ENCODE results near the gene INHBE. TPM values are rescaled to one million over a fixed set of nuclear protein-coding genes. Genes with fewer than 3 reads are reported as not detected.

The INHBE gene
- total RNA-seq, 1 experiment from 2014 or later = 0.59 TPM

DNA sequence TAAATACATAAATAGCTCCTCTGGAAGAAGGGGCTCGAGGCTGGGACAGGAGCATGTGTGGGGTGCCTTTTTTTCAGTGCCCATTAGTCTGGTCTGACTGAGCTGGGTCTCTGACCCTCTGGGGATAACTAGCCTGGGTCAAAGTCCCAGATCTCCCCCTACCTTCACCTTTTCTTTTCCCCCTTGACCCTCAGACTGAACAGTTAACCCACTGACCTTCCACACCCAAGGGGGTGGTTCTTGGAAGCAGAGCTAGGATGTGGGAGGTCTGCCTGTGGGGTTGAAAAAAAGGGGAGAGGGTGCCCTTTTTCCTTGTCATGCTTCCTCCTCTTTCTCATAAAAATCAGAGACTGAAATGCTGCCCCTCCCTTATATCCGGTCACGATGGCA, 3.6 kb downstream of the INHBE start:
- H3K4me3 ChIP-seq (ENCODE audit: low read depth in 2 of 2, low read length in 2 of 2) = peak overlapping the region; percentile 72 to 73
- no peak for ATAC-seq
- ChIA-PET POLR2A (interaction anchor here (0.7 kb wide), 1 partner anchor 407 kb away, joined by 8 read pairs; no protein-coding TSS in a partner anchor), CTCF (interaction anchor here (0.6 to 1.2 kb wide), 6 partner anchors 8 to 277 kb away, joined by 3 to 6 read pairs (median 3); no protein-coding TSS in a partner anchor)
- intact Hi-C loops (cut with micrococcal nuclease; ENCODE audit: unreplicated experiment) = loop anchor here (5.0 kb wide), 1 partner anchor 164 kb away; no protein-coding TSS in a partner anchor
- in situ Hi-C loops (cut with HindIII; ENCODE audit: low pct_unique_long_range_greater_than_20kb, low sequenced_read_pairs) = no loop called here
- H3K27me3 ChIP-seq (ENCODE audit: control insufficient read depth, insufficient read depth, low read length) = no peaks in the 10 kb centered on the region
- BruUV-seq (replicated peaks) = no TSS peak
- H3K4me1 ChIP-seq (ENCODE audit: control insufficient read depth, insufficient read depth, low read length) = peaks cover 15% of the 10 kb centered on the region
- no peak for DNase-seq (ENCODE audit: low read depth, low spot score)
- TF ChIP-seq POLR2AphosphoS5 (IDR thresholded peaks at IDR 0.05; ENCODE audit: low read depth, low read length) (no peak), SIN3A (IDR thresholded peaks at IDR 0.05; ENCODE audit: borderline replicate concordance, insufficient read depth, low read depth, low read length) (no peak), TCF7L2 (IDR thresholded peaks at IDR 0.05; ENCODE audit: low read depth, low read length) (no peak)
- TF ChIP-seq, protein P1, sequence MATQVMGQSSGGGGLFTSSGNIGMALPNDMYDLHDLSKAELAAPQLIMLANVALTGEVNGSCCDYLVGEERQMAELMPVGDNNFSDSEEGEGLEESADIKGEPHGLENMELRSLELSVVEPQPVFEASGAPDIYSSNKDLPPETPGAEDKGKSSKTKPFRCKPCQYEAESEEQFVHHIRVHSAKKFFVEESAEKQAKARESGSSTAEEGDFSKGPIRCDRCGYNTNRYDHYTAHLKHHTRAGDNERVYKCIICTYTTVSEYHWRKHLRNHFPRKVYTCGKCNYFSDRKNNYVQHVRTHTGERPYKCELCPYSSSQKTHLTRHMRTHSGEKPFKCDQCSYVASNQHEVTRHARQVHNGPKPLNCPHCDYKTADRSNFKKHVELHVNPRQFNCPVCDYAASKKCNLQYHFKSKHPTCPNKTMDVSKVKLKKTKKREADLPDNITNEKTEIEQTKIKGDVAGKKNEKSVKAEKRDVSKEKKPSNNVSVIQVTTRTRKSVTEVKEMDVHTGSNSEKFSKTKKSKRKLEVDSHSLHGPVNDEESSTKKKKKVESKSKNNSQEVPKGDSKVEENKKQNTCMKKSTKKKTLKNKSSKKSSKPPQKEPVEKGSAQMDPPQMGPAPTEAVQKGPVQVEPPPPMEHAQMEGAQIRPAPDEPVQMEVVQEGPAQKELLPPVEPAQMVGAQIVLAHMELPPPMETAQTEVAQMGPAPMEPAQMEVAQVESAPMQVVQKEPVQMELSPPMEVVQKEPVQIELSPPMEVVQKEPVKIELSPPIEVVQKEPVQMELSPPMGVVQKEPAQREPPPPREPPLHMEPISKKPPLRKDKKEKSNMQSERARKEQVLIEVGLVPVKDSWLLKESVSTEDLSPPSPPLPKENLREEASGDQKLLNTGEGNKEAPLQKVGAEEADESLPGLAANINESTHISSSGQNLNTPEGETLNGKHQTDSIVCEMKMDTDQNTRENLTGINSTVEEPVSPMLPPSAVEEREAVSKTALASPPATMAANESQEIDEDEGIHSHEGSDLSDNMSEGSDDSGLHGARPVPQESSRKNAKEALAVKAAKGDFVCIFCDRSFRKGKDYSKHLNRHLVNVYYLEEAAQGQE (IDR thresholded peaks at IDR 0.05; ENCODE audit: insufficient read depth in 1 of 2, low read depth in 2 of 2, low read length in 1 of 2) = no peak
- TF ChIP-seq, protein P2, sequence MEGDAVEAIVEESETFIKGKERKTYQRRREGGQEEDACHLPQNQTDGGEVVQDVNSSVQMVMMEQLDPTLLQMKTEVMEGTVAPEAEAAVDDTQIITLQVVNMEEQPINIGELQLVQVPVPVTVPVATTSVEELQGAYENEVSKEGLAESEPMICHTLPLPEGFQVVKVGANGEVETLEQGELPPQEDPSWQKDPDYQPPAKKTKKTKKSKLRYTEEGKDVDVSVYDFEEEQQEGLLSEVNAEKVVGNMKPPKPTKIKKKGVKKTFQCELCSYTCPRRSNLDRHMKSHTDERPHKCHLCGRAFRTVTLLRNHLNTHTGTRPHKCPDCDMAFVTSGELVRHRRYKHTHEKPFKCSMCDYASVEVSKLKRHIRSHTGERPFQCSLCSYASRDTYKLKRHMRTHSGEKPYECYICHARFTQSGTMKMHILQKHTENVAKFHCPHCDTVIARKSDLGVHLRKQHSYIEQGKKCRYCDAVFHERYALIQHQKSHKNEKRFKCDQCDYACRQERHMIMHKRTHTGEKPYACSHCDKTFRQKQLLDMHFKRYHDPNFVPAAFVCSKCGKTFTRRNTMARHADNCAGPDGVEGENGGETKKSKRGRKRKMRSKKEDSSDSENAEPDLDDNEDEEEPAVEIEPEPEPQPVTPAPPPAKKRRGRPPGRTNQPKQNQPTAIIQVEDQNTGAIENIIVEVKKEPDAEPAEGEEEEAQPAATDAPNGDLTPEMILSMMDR (IDR thresholded peaks at IDR 0.05) = no peak
- H3K36me3 ChIP-seq (ENCODE audit: control insufficient read depth, insufficient read depth, low read length) = no peaks in the 10 kb centered on the region
- H3K9me3 ChIP-seq (ENCODE audit: control insufficient read depth, insufficient read depth, low read depth, low read length) = no peaks in the 10 kb centered on the region
- H3K27ac ChIP-seq (ENCODE audit: low read length) = peak overlapping the region; percentile 89

DNA sequence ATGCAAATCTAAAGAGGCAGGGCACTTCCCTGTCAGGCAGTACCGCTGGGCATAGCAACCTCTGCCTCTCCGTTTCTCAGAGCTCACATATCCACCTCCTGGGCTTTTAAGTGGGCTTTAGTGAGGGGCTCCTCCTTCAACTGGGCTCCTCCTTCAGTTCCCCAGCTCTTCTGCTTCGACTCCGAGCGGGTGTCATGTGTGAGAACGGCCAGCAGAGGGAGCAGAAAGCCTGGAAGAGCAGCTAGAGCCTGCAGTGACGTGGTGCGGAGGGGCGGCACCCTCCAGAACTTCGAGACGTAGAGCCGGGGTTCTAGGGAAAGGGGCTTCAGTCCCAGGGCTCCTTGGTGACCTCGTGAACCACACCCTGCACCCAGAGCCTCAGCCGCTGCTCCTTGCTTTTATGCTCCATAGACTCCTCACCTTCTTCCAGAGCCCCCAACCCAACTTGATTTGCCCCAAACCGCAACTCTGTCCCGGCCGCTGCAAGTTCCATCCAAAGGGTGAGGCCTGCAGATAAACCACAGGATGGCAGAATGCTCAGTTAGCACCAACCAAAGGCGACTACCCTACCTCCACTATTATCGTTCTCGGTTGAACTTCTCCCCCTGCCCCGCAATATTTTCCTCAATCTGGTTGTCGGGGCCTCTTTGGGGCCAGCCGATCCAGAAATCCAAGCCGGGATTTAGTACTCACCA, 4.1 kb downstream of the INHBE start:
- no peaks in the 10 kb centered on the region for H3K9me3 ChIP-seq (ENCODE audit: control insufficient read depth, insufficient read depth, low read depth, low read length)
- intact Hi-C loops (cut with micrococcal nuclease; ENCODE audit: unreplicated experiment) = loop anchor here (5.0 kb wide), 1 partner anchor 163 kb away; no protein-coding TSS in a partner anchor
- no TSS peak for BruUV-seq (replicated peaks)
- no peaks in the 10 kb centered on the region for H3K27me3 ChIP-seq (ENCODE audit: control insufficient read depth, insufficient read depth, low read length)
- TF ChIP-seq, protein P2 (IDR thresholded peaks at IDR 0.05) = peak; percentile 95
- no peak for TF ChIP-seq SIN3A (IDR thresholded peaks at IDR 0.05; ENCODE audit: borderline replicate concordance, insufficient read depth, low read depth, low read length)
- peak overlapping the region; percentile 72 to 73 for H3K4me3 ChIP-seq (ENCODE audit: low read depth in 2 of 2, low read length in 2 of 2)
- DNase-seq (ENCODE audit: low read depth, low spot score) (peak; percentile 91), ATAC-seq (peak; percentile 73)
- no peaks in the 10 kb centered on the region for H3K36me3 ChIP-seq (ENCODE audit: control insufficient read depth, insufficient read depth, low read length)
- ChIA-PET POLR2A (no interaction called here), CTCF (interaction anchor here (0.6 to 1.2 kb wide), 8 partner anchors 9 to 276 kb away, joined by 3 to 8 read pairs (median 4); no protein-coding TSS in a partner anchor)
- in situ Hi-C loops (cut with HindIII; ENCODE audit: low pct_unique_long_range_greater_than_20kb, low sequenced_read_pairs) = no loop called here
- peaks cover 15% of the 10 kb centered on the region for H3K4me1 ChIP-seq (ENCODE audit: control insufficient read depth, insufficient read depth, low read length)
- H3K27ac ChIP-seq (ENCODE audit: low read length) = peak overlapping the region; percentile 89

All from Panc1 (cell line).